Keratinocyte (primary cell): ENCODE results near the gene APOBEC3F. TPM values are rescaled to one million over a fixed set of nuclear protein-coding genes. Genes with fewer than 3 reads are reported as not detected.
"Not testable (repeated sequence)": the region's sequence is repeated elsewhere in the genome, so short reads cannot be mapped to it uniquely, and the experiment has no call there.

Source experiments
- DNase-seq: peaks from one replicate; pipeline ENCODE4 v3.0.0-alpha.2; 2011; ENCODE audit warnings: low read depth, missing footprints, low spot score
- FAIRE-seq: peaks from 2 replicates; lab custom pipeline; 2011; peaks lifted over from hg19 to GRCh38; lab: Jason Lieb, UNC
- H2AFZ ChIP-seq: 2 replicates; pipeline ENCODE4 v1.6.0; 2012; ENCODE audit warnings: low read length, control low read depth, inconsistent platforms; ENCODE audit not compliant: control insufficient read depth
- H3K27ac ChIP-seq: 2 replicates; pipeline ENCODE4 v1.5.1; 2011; ENCODE audit warnings: low read length; ENCODE audit not compliant: control insufficient read depth, insufficient read depth
- H3K27me3 ChIP-seq: 3 replicates; pipeline ENCODE4 v1.6.0; 2011; ENCODE audit warnings: low read length; ENCODE audit not compliant: control insufficient read depth, insufficient read depth; ENCODE audit errors: extremely low read depth
- H3K36me3 ChIP-seq, 2 experiments: 2 replicates in 1 of 2; 3 replicates in 1 of 2; pipeline ENCODE4 v1.5.1; 2011; ENCODE audit warnings: low read length in 2 of 2, mild to moderate bottlenecking in 1 of 2; ENCODE audit not compliant: control insufficient read depth in 2 of 2, insufficient read depth in 2 of 2; ENCODE audit errors: extremely low read depth in 1 of 2
- H3K4me1 ChIP-seq: 3 replicates; pipeline ENCODE4 v1.5.1; 2011; ENCODE audit warnings: low read length; ENCODE audit not compliant: control insufficient read depth, insufficient read depth; ENCODE audit errors: extremely low read depth
- H3K4me2 ChIP-seq: 3 replicates; pipeline ENCODE4 v1.6.0; 2011; ENCODE audit warnings: low read depth, low read length; ENCODE audit not compliant: control insufficient read depth, insufficient read depth; ENCODE audit errors: extremely low read depth
- H3K4me3 ChIP-seq, 3 experiments: fragments of 200-600 bp in 1 of 3; sonication (generic) in 1 of 3; 2 replicates in 2 of 3; 3 replicates in 1 of 3; pipeline ENCODE4 v1.5.1; 2011 to 2016; ENCODE audit warnings: low read length in 3 of 3, mild to moderate bottlenecking in 3 of 3, control low read depth in 2 of 3, inconsistent platforms in 1 of 3, low read depth in 1 of 3, mixed read lengths in 1 of 3, mixed run types in 1 of 3, moderate library complexity in 1 of 3; ENCODE audit not compliant: control insufficient read depth in 2 of 3, insufficient read depth in 2 of 3; ENCODE audit errors: extremely low read depth in 1 of 3
- H3K79me2 ChIP-seq: 2 replicates; pipeline ENCODE4 v1.6.0; 2012; ENCODE audit warnings: low read length; ENCODE audit not compliant: control insufficient read depth, insufficient read depth
- H3K9ac ChIP-seq: 3 replicates; pipeline ENCODE4 v1.6.0; 2011; ENCODE audit warnings: low read length; ENCODE audit not compliant: control insufficient read depth, insufficient read depth; ENCODE audit errors: extremely low read depth
- H3K9me1 ChIP-seq: 3 replicates; pipeline ENCODE4 v1.6.0; 2011; ENCODE audit warnings: low read length; ENCODE audit not compliant: control insufficient read depth, insufficient read depth; ENCODE audit errors: extremely low read depth
- H3K9me3 ChIP-seq: 2 replicates; pipeline ENCODE4 v1.5.1; 2012; ENCODE audit warnings: low read depth, low read length; ENCODE audit not compliant: control insufficient read depth
- H4K20me1 ChIP-seq: 3 replicates; pipeline ENCODE4 v1.6.0; 2011; ENCODE audit warnings: low read length; ENCODE audit not compliant: control insufficient read depth, insufficient read depth; ENCODE audit errors: extremely low read depth
- CTCF ChIP-seq, 3 experiments: IDR thresholded peaks in 1 of 3; conservative IDR thresholded peaks in 1 of 3; optimal IDR thresholded peaks in 1 of 3; 2 replicates in 2 of 3; 3 replicates in 1 of 3; pipeline versions ENCODE3 to v1.5.1; 2011; ENCODE audit warnings: low read length in 3 of 3, mild to moderate bottlenecking in 3 of 3, moderate library complexity in 2 of 3, control low read depth in 1 of 3, inconsistent platforms in 1 of 3; ENCODE audit not compliant: insufficient read depth in 2 of 3; ENCODE audit errors: extremely low read depth in 1 of 3
- EZH2 ChIP-seq: IDR thresholded peaks from one replicate; pipeline ENCODE4 v1.6.1; 2012; ENCODE audit warnings: inconsistent platforms, mild to moderate bottlenecking, low read length, moderate library complexity
- dilution Hi-C: fragments of 300-500 bp; cut with MboI; formaldehyde crosslinking; loops from one replicate; pipeline ENCODE4 v1.7.0; 2020; ENCODE audit warnings: low sequenced_read_pairs; ENCODE audit not compliant: extremely low pct_ligation_motif_present
- polyA plus RNA-seq, 5 experiments: library from polyadenylated mRNA; depleted of rRNA in 3 of 5; stranded (reverse) in 3 of 5; stranded (forward) in 1 of 5; unstranded in 1 of 5; fragments of >200 nt; gene quantifications; 1 replicate in 1 of 5; 2 replicates in 3 of 5; 3 replicates in 1 of 5; pipeline versions ENCODE4 v1.2.1 to v1.2.3, GENCODE V29; 2011 to 2012; ENCODE audit warnings: missing spikeins in 2 of 5, low read depth in 1 of 5, low replicate concordance in 1 of 5

The APOBEC3F gene
- polyA plus RNA-seq, 1 donor (not counting 4 experiments of a cell fraction or from before 2014, with no cell fraction given): 7.9 TPM

DNA sequence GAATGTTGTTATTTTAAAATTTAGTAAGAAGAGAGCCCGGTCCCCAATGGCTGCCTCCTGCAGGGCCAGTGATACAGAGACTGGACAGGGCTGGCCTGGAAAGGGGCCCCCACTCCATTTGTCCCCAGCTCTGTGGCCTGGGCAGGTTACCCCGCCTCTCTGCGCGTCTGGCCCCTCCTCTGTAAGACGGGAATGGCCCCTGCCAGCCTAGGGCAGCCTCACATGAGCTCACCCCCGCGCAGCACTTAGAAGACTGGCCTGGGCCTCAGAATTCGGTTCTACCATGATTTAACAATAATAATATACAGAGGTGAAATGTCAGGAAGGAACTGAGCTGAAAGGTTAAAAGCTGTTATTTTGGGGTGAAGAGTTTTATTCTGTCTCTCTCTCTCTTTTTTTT lies 37.7 kb downstream of the APOBEC3F start:
- H3K27ac ChIP-seq: no peak overlapping the region
- H3K27me3 ChIP-seq: no peaks in the 10 kb centered on the region
- H3K4me1 ChIP-seq: no peaks in the 10 kb centered on the region
- no peaks in the 10 kb centered on the region for H3K9me3 ChIP-seq
- no peak for TF ChIP-seq EZH2
- TF ChIP-seq CTCF (optimal IDR thresholded peaks at IDR 0.05 in 1 of 3, IDR thresholded peaks at IDR 0.05 in 1 of 3, conservative IDR thresholded peaks at IDR 0.05 in 1 of 3; ENCODE audit: extremely low read depth in 1 of 3, insufficient read depth in 2 of 3, low read length in 3 of 3): no peak
- no peaks in the 10 kb centered on the region for H4K20me1 ChIP-seq
- H2AFZ ChIP-seq: no peak overlapping the region
- DNase-seq (no peak), FAIRE-seq (no peak)
- dilution Hi-C loops: no loop called here
- H3K4me3 ChIP-seq: no peak overlapping the region
- peaks cover 0 to 4% of the 10 kb centered on the region in 2 experiments for H3K36me3 ChIP-seq
- H3K79me2 ChIP-seq: no peaks in the 10 kb centered on the region
- no peak overlapping the region for H3K4me2 ChIP-seq
- H3K9ac ChIP-seq: no peak overlapping the region
- H3K9me1 ChIP-seq: no peaks in the 10 kb centered on the region

- H3K4me1 ChIP-seq, H3K36me3 ChIP-seq, H3K9me3 ChIP-seq, H4K20me1 ChIP-seq, H3K9ac ChIP-seq, DNase-seq, H3K27ac ChIP-seq, H3K4me2 ChIP-seq, dilution Hi-C loops, H3K79me2 ChIP-seq, H3K27me3 ChIP-seq, H3K9me1 ChIP-seq, H2AFZ ChIP-seq, FAIRE-seq, H3K4me3 ChIP-seq: not testable (repeated sequence)
Measured at GRCh38 chr22:39079054-39079637, 38.5 kb downstream of the APOBEC3F start.
